IMR-90 (cell line): ENCODE data around the gene CDHR2. TPM values are rescaled to one million over a fixed set of nuclear protein-coding genes. Genes with fewer than 3 reads are reported as not detected.

ENCODE experiments used
- ATAC-seq: fragments of 200-7000 bp; cut with Tn5 transposase; 2 replicates; pipeline ENCODE4 v1.9.1; 2020; ENCODE audit warnings: low read depth, mild to moderate bottlenecking, moderate library complexity
- BruUV-seq: library from RNA; stranded (reverse); fragments of 400-500 nt; replicated peaks from 2 replicates; lab custom pipeline; 2021; lab: Mats Ljungman, UMichigan
- CTCF ChIA-PET: fragments of 300-600 bp; formaldehyde crosslinking; extraction: SDS; loops from one replicate; lab custom pipeline; 2021; ENCODE audit warnings: antibody characterized with exemption; lab: Yijun Ruan, JAX
- POLR2A ChIA-PET: fragments of 300-600 bp; sonication (Branson Sonifier 250); formaldehyde crosslinking; loops from one replicate; lab custom pipeline; 2022; ENCODE audit warnings: antibody characterized with exemption; ENCODE audit not compliant: unreplicated experiment; lab: Charles Lee
- DNase-seq: peaks from one replicate; pipeline ENCODE4 v3.0.0; 2013
- H2AFZ ChIP-seq: replicated peaks from 2 replicates; pipeline ENCODE3; 2013; ENCODE audit warnings: low read length, mild to moderate bottlenecking; ENCODE audit not compliant: poor library complexity
- H2AK5ac ChIP-seq: 2 replicates; pipeline ENCODE4 v1.6.1; 2013; ENCODE audit warnings: low read depth, low read length, inconsistent platforms
- H2AK9ac ChIP-seq: replicated peaks from 2 replicates; pipeline ENCODE3; 2013; ENCODE audit warnings: mild to moderate bottlenecking, low read depth, low read length, moderate library complexity; ENCODE audit not compliant: poor library complexity
- H2BK120ac ChIP-seq: 2 replicates; pipeline ENCODE4 v1.6.1; 2013; ENCODE audit warnings: low read depth, low read length, inconsistent platforms
- H2BK15ac ChIP-seq: 3 replicates; pipeline ENCODE4 v1.6.1; 2013; ENCODE audit warnings: low read depth, low read length, inconsistent platforms
- H2BK20ac ChIP-seq: 2 replicates; pipeline ENCODE4 v1.6.1; 2013; ENCODE audit warnings: low read depth, mild to moderate bottlenecking, inconsistent platforms, low read length, moderate library complexity
- H2BK5ac ChIP-seq: 2 replicates; pipeline ENCODE4 v1.6.1; 2013; ENCODE audit warnings: mild to moderate bottlenecking, low read depth, low read length, inconsistent platforms; ENCODE audit not compliant: poor library complexity, severe bottlenecking
- H3K14ac ChIP-seq: replicated peaks from 2 replicates; pipeline ENCODE4 v1.6.1; 2013; ENCODE audit warnings: low read depth, low read length, inconsistent platforms
- H3K18ac ChIP-seq: 2 replicates; pipeline ENCODE4 v1.6.1; 2013; ENCODE audit warnings: low read depth, low read length, control low read depth
- H3K23ac ChIP-seq: 2 replicates; pipeline ENCODE4 v1.6.1; 2013; ENCODE audit warnings: low read depth, low read length, inconsistent platforms
- H3K27ac ChIP-seq: 2 replicates; pipeline ENCODE4 v1.5.1; 2013; ENCODE audit warnings: mild to moderate bottlenecking, control low read depth, low read length; ENCODE audit not compliant: insufficient read depth
- H3K27me3 ChIP-seq: 2 replicates; pipeline ENCODE4 v1.6.1; 2013; ENCODE audit warnings: low read length; ENCODE audit not compliant: control insufficient read depth, insufficient read depth
- H3K36me3 ChIP-seq: 2 replicates; pipeline ENCODE4 v1.6.1; 2013; ENCODE audit warnings: low read length, mixed read lengths; ENCODE audit not compliant: control insufficient read depth, insufficient read depth
- H3K4ac ChIP-seq: 2 replicates; pipeline ENCODE4 v1.6.1; 2013; ENCODE audit warnings: low read depth, low read length, inconsistent platforms
- H3K4me1 ChIP-seq: 2 replicates; pipeline ENCODE4 v1.6.1; 2013; ENCODE audit warnings: low read length, mixed read lengths; ENCODE audit not compliant: control insufficient read depth, insufficient read depth
- H3K4me2 ChIP-seq: 2 replicates; pipeline ENCODE4 v1.6.1; 2013; ENCODE audit warnings: low read depth, mild to moderate bottlenecking, control low read depth, low read length, moderate library complexity
- H3K4me3 ChIP-seq: 2 replicates; pipeline ENCODE4 v1.5.1; 2013; ENCODE audit warnings: low read depth, mild to moderate bottlenecking, control low read depth, low read length, moderate library complexity; ENCODE audit not compliant: insufficient read depth
- H3K56ac ChIP-seq: 2 replicates; pipeline ENCODE4 v1.6.1; 2013; ENCODE audit warnings: low read length, inconsistent platforms; ENCODE audit not compliant: insufficient read depth; ENCODE audit errors: extremely low read depth
- H3K79me1 ChIP-seq, 2 experiments: 2 replicates each; pipeline ENCODE4 v1.6.1; 2013; ENCODE audit warnings: low read length in 2 of 2, inconsistent platforms in 1 of 2, low read depth in 1 of 2
- H3K9ac ChIP-seq: 2 replicates; pipeline ENCODE4 v1.6.1; 2013; ENCODE audit warnings: low read depth, low read length, control low read depth
- H3K9me1 ChIP-seq: 2 replicates; pipeline ENCODE4 v1.6.1; 2013; ENCODE audit warnings: low read length, inconsistent platforms; ENCODE audit not compliant: insufficient read depth
- H3K9me3 ChIP-seq: 2 replicates; pipeline ENCODE4 v1.6.1; 2013; ENCODE audit warnings: low read length; ENCODE audit not compliant: control insufficient read depth, insufficient read depth
- H4K20me1 ChIP-seq: 2 replicates; pipeline ENCODE4 v1.6.1; 2013; ENCODE audit warnings: low read length, inconsistent platforms; ENCODE audit not compliant: insufficient read depth
- H4K5ac ChIP-seq: 2 replicates; pipeline ENCODE4 v1.6.1; 2013; ENCODE audit warnings: mild to moderate bottlenecking, low read depth, low read length, control low read depth
- H4K8ac ChIP-seq, 2 experiments: 2 replicates each; pipeline ENCODE4 v1.6.1; 2013; ENCODE audit warnings: low read depth in 2 of 2, low read length in 2 of 2, control low read depth in 1 of 2, inconsistent platforms in 1 of 2
- H4K91ac ChIP-seq: 2 replicates; pipeline ENCODE4 v1.6.1; 2013; ENCODE audit warnings: low read depth, low read length, inconsistent platforms; ENCODE audit not compliant: insufficient read depth
- BHLHE40 ChIP-seq: fragments of 150-350 bp; IDR thresholded peaks from 2 replicates; pipeline ENCODE4 v1.6.1; 2016; ENCODE audit warnings: mild to moderate bottlenecking, low read depth, low read length
- CHD1 ChIP-seq: IDR thresholded peaks from 2 replicates; pipeline ENCODE4 v1.6.1; 2012; ENCODE audit warnings: low read depth, low read length, improper control_type of control experiment
- FOS ChIP-seq: fragments of 150-350 bp; IDR thresholded peaks from 2 replicates; pipeline ENCODE4 v1.6.1; 2016; ENCODE audit warnings: low read depth, low read length
- MAFK ChIP-seq: IDR thresholded peaks from 2 replicates; pipeline ENCODE4 v1.6.1; 2012; ENCODE audit warnings: low read depth, low read length, improper control_type of control experiment
- MXI1 ChIP-seq: IDR thresholded peaks from 2 replicates; pipeline ENCODE4 v1.6.1; 2012; ENCODE audit warnings: low read depth, mild to moderate bottlenecking, low read length, moderate library complexity, borderline replicate concordance
- RAD21 ChIP-seq: IDR thresholded peaks from 2 replicates; pipeline ENCODE4 v1.6.1; 2012; ENCODE audit warnings: low read length, improper control_type of control experiment
- RCOR1 ChIP-seq: IDR thresholded peaks from 2 replicates; pipeline ENCODE4 v1.6.1; 2012; ENCODE audit warnings: mild to moderate bottlenecking, low read length, improper control_type of control experiment; ENCODE audit not compliant: insufficient replicate concordance
- RFX5 ChIP-seq: IDR thresholded peaks from 2 replicates; pipeline ENCODE4 v1.8.0; 2012; ENCODE audit warnings: low read depth, mild to moderate bottlenecking, low read length, moderate library complexity
- SMC3 ChIP-seq: fragments of 150-350 bp; IDR thresholded peaks from 2 replicates; pipeline ENCODE4 v1.6.1; 2016; ENCODE audit warnings: low read depth, mild to moderate bottlenecking, antibody characterized with exemption, low read length, moderate library complexity
- WGBS, 2 experiments: methylation state at CpG; one replicate each; pipeline versions ENCODE4 v1.1.5 to v1.1.7; 2013; ENCODE audit warnings: missing lambda C conversion rate in 2 of 2; ENCODE audit not compliant: insufficient read length in 1 of 2; ENCODE audit errors: extremely low coverage in 2 of 2; 5-methylcytosine and 5-hydroxymethylcytosine counted together
- dilution Hi-C: fragments of 300-500 bp; cut with HindIII; formaldehyde crosslinking; loops from one replicate; pipeline ENCODE4 v1.14.3; 2018; ENCODE audit warnings: low sequenced_read_pairs; ENCODE audit not compliant: unreplicated experiment
- in situ Hi-C: fragments of 300-500 bp; cut with MboI; formaldehyde crosslinking; loops from 3 replicates; pipeline ENCODE4 v1.14.3; 2019; ENCODE audit warnings: low sequenced_read_pairs, inconsistent platforms, mixed read lengths
- intact Hi-C: fragments of 100-400 bp; cut with micrococcal nuclease; formaldehyde crosslinking; loops from 2 replicates; pipeline ENCODE4 v1.10.0; 2022
- polyA plus RNA-seq, 3 experiments: library from polyadenylated mRNA; depleted of rRNA; stranded (reverse); fragments of >200 nt; gene quantifications; 2 replicates each; pipeline ENCODE4 v1.2.3, GENCODE V29; 2012; ENCODE audit warnings: low replicate concordance in 1 of 3
- total RNA-seq: library from RNA; depleted of rRNA; stranded (reverse); fragments of >200 nt; gene quantifications from 2 replicates; pipeline ENCODE4 v1.2.3, GENCODE V29; 2012
- TF ChIP-seq, protein P1 (sequence below): fragments of 150-350 bp; IDR thresholded peaks from 2 replicates; pipeline ENCODE4 v1.6.1; 2016; ENCODE audit warnings: low read depth, mild to moderate bottlenecking, low read length, moderate library complexity, borderline replicate concordance

CDHR2 gene
- total and polyA plus RNA-seq, 2 of the 4 experiments (the other 2 are of a cell fraction) = not detected

- intact Hi-C loops (no loop called here), dilution Hi-C loops (no loop called here), in situ Hi-C loops (no loop called here)
- Histone ChIP-seq H2AK9ac (no peak overlapping the region), H3K23ac (no peak overlapping the region), H3K4me2 (no peak overlapping the region), H3K27me3 (no peaks in the 10 kb centered on the region), H3K56ac (no peak overlapping the region), H3K79me1 (peaks cover 0 to 12% of the 10 kb centered on the region in 2 experiments; a peak in 1 of 4 replicates), H3K27ac (no peak overlapping the region), H3K36me3 (peaks cover 43% of the 10 kb centered on the region), H3K4me3 (no peak overlapping the region), H2BK15ac (no peak overlapping the region), H2AK5ac (no peak overlapping the region), H3K9ac (no peak overlapping the region), H3K4me1 (peaks cover 2% of the 10 kb centered on the region; the same call in 1 of the 2 replicates), H4K20me1 (no peaks in the 10 kb centered on the region; the same call in 1 of the 2 replicates), H4K8ac (no peak overlapping the region), H2BK20ac (no peak overlapping the region), H3K9me3 (no peaks in the 10 kb centered on the region), H4K5ac (no peak overlapping the region), H4K91ac (no peak overlapping the region), H3K14ac (no peak overlapping the region), H2AFZ (no peak overlapping the region), H2BK120ac (no peak overlapping the region), H3K4ac (no peak overlapping the region), H2BK5ac (no peak overlapping the region), H3K18ac (no peak overlapping the region), H3K9me1 (no peaks in the 10 kb centered on the region)
- 94% methylated on average over 18 of the region's 34 CpGs; no CpG with 5 or more reads in 1 of the 2 experiments for whole genome bisulfite sequencing, 2 experiments
- ChIA-PET POLR2A (no interaction called here), CTCF (no interaction called here)
- DNase-seq = no peak
- no peak for ATAC-seq
- no peak for TF ChIP-seq RFX5
- no peak for TF ChIP-seq RAD21
- no peak for TF ChIP-seq SMC3
- TF ChIP-seq BHLHE40 = no peak
- TF ChIP-seq CHD1 = no peak
- no peak for TF ChIP-seq RCOR1
- TF ChIP-seq FOS = no peak
- no peak for TF ChIP-seq MAFK
- TF ChIP-seq, protein P1, sequence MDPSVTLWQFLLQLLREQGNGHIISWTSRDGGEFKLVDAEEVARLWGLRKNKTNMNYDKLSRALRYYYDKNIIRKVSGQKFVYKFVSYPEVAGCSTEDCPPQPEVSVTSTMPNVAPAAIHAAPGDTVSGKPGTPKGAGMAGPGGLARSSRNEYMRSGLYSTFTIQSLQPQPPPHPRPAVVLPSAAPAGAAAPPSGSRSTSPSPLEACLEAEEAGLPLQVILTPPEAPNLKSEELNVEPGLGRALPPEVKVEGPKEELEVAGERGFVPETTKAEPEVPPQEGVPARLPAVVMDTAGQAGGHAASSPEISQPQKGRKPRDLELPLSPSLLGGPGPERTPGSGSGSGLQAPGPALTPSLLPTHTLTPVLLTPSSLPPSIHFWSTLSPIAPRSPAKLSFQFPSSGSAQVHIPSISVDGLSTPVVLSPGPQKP = no peak
- TF ChIP-seq MXI1 = no peak
- BruUV-seq = TSS peak; percentile 68
Observed at GRCh38 chr5:176527246-176528222, 21.6 kb upstream of the CDHR2 start.
